GM21786 (cell line): ENCODE measurements around the gene LIPE.
"Not testable (repeated sequence)": the region's sequence is repeated elsewhere in the genome, so short reads cannot be mapped to it uniquely, and the experiment has no call there.

ENCODE experiments used
- ATAC-seq: cut with Tn5 transposase; IDR thresholded peaks from one replicate; pipeline ENCODE4 v1.9.1; 2021; ENCODE audit not compliant: unreplicated experiment

LIPE gene, protein sequence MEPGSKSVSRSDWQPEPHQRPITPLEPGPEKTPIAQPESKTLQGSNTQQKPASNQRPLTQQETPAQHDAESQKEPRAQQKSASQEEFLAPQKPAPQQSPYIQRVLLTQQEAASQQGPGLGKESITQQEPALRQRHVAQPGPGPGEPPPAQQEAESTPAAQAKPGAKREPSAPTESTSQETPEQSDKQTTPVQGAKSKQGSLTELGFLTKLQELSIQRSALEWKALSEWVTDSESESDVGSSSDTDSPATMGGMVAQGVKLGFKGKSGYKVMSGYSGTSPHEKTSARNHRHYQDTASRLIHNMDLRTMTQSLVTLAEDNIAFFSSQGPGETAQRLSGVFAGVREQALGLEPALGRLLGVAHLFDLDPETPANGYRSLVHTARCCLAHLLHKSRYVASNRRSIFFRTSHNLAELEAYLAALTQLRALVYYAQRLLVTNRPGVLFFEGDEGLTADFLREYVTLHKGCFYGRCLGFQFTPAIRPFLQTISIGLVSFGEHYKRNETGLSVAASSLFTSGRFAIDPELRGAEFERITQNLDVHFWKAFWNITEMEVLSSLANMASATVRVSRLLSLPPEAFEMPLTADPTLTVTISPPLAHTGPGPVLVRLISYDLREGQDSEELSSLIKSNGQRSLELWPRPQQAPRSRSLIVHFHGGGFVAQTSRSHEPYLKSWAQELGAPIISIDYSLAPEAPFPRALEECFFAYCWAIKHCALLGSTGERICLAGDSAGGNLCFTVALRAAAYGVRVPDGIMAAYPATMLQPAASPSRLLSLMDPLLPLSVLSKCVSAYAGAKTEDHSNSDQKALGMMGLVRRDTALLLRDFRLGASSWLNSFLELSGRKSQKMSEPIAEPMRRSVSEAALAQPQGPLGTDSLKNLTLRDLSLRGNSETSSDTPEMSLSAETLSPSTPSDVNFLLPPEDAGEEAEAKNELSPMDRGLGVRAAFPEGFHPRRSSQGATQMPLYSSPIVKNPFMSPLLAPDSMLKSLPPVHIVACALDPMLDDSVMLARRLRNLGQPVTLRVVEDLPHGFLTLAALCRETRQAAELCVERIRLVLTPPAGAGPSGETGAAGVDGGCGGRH

DNA sequence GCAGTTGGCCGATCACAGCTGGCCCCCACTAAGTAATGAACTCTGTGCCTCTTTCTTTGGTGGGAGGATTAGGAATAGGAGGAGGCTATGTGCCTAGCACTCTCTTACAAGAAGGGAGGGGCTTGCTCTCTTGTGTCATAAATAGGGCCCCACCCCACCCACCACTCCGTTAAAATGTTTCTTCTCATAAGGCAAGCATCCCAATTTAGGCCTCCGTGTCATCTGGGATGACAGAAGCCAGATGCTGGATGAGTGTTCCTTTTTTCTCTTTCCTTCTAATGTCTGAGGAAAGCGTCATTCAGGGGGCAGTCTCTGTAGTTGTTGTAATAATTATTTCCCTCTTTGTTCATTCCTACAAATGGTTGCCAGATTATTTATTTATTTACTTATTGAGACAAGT, at the start of gene LIPE:
Gene LIPE (minus strand): TSS at position 76 of the 400 bp plus-strand sequence. CDS start 239 bp downstream, outside the sequence.
- ATAC-seq, result no peak

DNA sequence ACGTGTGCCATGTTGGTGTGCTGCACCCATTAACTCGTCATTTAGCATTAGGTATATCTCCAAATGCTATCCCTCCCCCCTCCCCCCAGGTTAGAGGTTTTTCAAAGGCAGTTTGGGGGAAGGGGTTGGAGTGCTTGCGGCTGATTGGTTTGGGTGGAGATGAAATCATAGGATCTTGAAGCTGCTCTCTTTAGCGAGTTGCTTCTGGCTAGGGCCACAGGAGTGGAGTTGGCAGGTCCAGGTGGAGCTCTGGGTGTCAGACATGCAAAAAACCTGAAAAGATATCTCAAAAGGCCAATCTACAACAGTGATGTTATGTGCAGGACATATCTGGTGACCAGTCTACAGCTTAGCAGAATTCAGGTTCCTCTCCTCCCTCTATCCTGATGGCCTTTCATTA, 48.2 kb upstream of the LIPE start:
- no peak for ATAC-seq

DNA sequence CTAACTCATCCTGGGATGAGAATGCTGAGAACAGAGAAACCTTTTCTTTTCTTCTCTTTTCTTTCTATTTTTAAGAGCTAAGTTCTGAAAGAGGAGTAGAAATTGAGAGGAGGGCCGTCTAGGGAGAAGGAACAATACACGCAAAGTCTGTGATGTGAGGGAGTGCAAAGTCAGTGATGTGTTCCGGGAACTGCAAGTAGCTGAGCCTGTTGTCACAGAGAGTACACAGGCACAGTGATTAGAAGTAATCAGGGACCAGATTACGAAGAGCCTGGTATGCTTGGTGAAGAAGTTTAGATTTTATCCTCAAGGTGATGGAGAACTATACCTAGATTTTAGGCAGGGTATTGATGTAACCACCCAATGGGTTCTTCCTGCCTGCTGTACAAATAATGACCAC, 47.6 kb upstream of the LIPE start:
- ATAC-seq, result no peak

DNA sequence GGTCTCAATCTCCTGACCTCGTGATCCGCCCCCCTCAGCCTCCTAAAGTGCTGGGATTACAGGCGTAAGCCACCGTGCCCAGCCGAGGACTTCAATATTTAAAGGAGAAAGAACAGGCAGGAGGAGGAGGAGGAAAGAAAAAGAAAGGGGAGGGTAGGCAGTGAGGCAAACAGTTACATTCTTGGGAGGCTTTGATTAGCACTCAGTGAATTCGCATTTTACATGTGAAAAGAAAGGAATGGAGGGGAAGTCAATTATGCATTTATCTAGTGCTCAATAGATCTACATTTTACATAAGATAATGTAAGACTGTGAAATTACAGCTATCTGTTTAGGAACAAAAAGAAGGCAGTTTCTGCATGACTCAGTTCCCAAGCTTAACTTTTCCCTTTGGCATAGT, 46.5 kb upstream of the LIPE start:
- ATAC-seq, result no peak

DNA sequence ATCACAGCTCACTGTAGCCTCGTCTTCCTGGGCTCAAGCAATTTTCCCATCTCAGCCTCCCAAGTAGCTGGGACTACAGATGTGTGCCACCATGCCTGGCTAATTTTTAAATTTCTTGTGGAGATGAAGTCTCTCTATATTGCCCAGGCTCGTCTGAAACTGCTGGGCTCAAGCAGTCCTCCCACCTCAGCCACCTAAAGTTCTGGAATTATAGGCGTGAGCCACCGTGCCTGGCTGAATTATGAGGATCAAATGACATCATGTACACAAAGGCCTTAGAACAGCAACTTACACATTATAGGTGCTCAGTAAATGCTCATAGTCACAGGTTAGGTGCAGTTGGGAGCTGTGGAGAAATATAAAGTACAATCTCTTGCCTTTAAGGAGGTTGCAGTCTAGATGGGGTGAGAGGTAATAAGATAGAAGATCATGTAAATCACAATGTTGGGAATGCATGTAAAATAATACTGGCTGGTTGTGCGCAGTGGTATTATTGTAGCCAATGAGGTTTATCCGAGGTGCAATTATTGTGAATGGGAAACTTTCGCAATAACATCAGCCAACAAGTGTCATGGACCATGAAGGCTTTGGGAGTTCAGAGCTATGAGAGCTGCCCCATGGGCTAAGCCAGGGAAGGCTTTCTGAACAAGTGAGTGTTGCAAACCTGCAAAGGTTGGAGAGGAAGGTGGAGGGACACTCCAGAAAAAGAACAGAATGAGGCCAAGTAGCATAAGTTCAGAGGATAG, 45.4 kb upstream of the LIPE start:
- no peak for ATAC-seq

DNA sequence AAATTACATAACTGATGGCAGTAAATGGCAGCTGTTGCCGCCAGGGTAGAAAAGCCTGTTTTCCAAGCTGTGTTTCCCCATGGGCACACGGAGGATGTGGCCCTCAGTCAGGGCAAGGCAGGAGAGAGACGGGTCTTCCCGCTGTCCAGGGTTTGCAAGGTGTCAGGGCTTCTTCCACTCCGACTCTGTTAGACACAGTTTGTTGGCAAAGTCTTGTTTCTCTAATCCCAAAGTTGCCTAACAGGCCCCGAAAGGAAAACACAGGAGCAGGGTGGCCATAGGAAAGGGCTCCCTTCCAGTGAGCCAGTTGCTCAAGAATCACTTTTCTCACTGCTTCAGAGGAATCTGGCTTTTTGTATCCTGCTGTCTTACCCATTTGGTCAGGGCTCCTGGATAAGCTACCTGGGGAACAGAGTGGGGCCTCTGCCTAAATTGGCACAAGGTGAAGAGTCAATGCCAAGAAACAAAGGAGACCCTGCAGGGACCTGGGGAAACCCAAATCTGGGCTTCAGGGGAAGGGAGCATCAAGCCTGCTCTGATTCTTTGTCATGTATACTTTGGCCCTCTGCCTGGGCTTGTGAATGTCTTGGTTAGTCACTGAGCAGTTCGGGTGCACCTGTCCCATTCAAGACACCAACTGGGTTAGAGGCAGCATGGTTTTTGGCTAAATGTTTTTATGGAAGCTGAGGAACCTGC, 44.5 kb upstream of the LIPE start:
- ATAC-seq, result no peak

DNA sequence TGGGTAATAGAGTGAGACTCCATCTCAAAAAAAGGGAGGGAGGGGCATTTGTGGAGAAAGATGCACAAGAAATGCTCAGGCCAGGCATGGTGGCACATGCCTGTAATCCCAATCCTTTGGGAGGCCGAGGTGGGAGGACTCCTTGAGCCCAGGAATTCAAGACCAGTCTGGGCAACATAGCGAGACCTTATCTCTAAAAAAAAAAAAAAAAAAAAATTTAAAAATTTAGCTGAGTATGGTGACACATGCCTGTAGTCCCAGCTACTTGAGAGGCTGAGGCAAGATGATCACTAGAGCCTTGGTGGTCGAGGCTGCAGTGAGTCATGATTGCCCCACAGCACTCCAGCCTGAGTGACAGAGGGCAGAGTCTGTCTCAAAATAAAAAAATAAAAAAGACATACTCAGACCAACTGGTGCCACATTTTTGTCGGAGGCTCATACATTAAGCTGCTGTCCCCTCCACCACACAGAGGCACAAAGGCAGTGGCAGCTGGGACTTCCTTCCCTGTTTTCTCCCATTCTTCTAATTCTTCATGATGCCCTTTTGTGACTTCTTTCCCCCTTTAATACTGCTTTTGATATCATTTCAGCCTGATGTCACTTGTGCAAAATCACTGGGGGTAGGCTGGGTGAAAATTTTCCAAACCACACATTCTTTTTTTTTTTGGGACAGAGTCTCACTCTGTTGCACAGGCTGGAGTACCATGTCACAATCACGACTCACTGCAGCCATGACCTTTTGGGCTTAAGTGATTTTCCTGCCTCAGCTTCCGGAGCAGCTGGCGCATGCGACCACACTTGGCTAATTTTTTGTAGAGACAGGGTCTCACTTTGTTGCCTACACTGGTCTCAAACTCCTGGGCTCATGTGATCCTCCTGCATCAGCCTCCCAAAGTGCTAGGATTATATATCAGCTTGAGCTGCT, 42.4 kb upstream of the LIPE start:
- no peak for ATAC-seq

DNA sequence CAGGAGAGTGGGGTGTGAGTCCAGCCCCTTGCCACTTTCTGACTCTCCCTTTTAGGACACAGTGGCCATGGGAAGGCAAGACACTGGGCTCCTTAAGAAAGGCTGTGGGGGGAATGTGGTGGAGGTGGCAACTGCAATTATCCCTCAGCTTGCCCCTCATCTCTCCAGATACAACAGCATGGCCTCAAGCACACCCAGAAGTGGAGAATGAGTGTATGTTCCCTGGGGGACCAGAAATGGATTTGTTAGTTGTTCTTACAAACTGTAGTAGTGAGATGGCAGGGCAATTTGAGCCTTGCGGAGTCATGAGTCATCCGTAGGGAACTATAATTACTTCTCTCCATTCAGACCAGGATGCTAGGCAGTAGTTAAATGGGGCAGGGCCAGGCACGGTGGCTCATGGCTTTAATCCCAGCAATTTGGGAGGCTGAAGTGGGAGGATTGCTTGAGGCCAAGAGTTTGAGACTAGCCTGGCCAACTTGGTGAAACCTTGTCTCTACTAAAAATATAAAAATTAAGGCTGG, 41.1 kb upstream of the LIPE start:
- ATAC-seq, result no peak

DNA sequence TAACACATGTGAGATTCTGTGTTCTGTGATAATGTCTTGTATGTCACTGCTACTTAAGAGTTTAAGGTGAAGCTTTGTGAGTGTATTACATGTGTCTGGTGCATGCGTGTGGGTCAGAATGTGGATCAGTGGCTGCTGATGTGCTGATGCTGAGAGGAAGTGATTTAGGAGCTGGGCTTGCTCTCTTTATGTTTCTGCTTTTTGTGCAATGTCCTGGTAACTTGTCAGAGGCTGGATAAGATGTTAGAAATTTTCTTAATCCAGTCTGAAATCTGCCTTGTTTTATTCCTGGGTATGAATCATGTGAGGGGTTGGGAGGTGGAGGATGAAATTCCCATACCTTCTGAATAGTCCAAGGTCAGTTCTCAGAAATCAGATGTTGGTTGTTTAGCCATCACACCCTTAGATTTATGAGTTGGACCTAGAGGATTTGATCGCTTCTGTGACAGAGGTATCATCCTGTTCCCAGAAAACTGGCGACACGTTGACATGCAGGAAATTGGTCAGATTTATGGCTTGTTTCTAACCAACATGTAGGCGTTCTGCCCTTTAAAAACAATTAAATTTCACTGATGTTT, 40.1 kb upstream of the LIPE start:
- no peak for ATAC-seq

DNA sequence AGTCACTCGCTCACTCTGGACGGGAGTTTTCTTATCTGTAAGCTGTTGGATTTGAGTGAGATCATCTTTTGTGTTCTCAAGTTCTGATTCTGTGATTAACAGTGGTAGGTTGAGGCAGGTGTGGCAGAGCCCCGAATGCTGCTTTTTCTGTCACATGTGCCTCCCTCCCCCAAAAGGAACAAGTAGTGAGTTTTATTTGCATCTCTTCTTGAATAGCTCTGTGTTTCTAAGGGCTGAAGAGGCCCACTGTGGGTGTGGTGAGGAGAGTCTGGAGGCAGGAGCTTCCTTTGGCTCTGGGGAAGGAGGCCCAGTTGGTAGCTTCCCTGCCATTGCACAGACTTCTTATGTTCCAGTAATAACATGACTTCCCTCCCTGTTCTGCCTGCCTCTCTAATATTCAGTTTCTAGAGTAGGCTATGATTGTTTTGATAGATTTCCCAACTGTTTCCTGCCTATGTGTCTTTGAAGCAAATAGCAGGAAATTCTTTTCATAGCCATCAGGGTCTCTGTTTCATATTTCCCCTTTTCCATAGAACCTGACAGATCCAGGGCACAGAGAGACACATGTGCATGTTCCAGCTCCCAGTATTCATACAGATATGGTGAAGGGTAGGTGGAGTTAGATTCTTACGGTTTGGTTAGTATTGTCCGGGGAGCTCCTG, 39.5 kb upstream of the LIPE start:
- ATAC-seq, result no peak

DNA sequence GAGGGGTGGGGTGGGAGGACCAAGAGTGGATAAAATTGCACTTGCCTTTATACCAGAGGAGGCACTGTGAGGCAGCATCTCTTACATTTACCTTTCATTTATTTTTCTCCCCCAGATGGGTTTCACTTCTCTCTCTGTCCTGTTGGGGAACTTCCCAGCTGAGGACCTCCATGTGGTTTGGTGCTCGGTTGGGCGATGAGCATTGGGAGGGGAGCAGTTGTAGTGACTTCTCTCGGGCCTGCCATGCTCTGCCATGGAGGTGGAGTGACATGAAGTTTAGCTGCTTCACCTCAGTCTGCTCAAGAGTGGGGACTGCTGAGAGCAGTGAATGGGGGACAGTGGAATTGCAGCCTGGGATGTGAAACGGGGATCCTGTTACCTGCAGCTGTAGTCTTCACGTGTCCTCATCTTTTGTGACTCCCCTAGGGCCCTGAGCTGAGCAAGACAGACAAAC, 38.7 kb upstream of the LIPE start:
- peak; percentile 75 for ATAC-seq

DNA sequence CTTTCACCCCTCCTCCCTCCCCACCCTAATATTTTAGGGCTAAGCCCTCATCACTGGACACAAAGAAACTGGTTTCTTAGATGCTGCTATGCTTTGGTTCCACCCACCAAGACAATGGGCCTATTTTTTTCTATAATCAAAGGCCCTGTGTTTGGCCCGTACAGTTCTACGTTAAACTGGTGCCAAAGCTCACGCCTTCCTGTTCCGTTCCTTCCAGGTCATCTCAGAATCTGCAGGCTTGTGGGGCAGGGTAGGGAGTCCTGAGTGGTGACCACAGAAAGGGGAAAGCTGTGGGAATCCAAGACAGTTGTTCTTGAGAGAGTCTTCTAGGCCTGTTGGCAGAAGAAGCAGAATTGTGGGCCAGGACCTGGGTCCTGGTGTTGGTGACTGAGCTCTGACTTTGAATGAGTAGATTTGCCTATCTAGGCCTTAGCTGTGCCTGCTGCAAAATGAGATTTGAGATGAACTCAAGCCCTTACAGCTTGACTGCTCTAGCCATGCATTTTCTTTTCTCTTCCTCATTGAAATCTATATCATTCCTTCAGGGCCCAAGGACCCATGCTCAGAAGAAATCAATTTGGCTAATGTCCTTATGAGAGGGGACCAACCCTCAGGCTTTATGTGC, 34.6 kb upstream of the LIPE start:
- no peak for ATAC-seq

DNA sequence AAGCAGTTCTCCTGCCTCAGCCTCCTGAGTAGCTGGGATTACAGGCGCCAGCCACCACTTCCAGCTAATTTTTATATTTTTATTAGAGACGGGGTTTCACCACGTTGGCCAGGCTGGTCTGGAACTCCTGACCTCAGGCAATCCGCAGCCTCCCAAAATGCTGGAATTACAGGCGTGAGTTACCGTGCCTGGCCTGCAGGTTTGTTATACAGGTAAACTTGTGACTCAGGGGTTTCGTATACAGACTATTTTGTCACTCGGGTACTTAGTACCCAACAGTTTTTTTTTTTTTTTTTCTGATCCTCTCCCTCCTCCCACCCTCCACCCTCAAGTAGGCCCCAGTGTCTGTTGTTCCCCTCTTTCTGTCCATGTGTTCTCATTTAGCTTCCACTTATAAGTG, 34.0 kb upstream of the LIPE start:
- ATAC-seq, result not testable (repeated sequence)

DNA sequence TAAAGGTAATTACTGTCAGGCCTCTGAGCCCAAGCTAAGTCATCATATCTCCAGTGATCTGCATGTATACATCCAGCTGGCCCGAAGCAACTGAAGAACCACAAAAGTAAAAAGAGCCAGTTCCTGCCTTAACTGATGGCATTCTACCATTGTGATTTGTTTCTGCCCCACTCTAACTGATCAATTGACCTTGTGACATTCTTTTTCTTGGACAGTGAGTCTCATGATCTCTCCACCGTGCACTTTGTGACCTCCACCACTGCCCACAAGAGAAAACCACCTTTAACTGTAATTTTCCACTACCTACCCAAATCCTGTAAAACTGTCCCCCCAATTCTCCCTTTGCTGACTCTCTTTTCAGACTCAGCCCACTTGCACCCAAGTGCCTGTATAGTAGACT, 32.7 kb upstream of the LIPE start:
- no peak for ATAC-seq

DNA sequence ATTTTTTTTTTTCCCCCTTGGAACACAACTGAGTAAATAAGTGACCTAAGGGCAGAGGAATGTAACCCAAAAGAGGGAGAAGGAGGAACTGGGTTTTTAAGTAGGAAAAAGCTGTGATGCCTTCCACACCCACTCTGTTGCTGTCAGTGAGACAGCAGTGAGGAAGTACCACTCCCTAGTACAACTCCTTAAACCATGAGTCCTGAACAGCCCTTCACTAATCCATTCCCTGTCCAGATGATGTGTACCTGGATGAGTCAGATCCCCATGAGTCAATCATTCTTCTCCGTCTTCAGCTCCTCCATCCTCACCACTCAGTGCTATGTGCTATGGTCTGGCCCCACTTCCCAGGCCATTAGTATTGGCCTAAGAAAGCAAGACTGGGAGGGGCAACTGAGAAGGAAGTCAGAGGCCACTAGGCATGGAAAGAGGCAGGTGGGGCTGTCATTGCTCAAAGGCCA, 28.5 kb upstream of the LIPE start:
- ATAC-seq, result no peak

DNA sequence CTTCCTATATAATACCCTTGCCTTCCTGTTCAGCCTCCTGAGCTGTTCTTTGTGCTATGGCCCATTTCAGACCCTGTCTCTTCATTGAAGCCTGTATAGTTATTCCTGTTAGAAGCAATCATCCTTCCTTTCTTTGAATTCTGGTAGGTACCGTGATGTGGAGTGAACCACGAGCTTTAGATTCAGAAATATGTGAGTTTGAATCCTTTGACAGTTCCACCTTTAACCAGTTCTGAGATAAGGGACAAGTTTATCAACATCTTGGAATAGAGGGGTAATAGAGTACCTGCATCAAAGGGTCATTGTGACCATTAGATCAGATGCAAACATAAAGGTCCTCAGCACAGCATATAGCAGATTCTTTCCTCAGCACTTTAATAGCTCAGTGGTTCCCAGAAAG, 27.9 kb upstream of the LIPE start:
- ATAC-seq, result no peak

DNA sequence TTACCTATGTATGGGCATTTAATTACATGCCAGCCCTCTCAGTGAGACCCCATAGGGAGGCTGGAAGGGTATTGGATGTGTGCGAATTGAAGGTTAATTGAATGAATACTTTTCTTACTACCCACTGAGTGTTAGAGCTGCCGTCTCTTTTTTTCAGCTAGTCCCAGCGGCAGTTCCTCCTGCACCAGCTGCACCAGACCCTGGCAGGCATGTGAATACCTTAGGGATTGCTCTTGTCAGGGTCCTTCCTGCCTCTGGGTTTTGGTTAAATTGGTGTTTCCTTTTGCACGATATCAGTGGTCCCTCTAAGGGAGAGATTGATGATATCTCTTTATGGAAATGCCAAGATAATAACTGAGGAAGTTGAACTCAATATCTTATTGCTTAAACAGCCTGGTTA, 25.4 kb upstream of the LIPE start:
- no peak for ATAC-seq
